Mesenchymal stem cell (in vitro differentiated cells and primary cell): Measurements from ENCODE around the gene RET.

Experiments
- DNase-seq: peaks from one replicate; pipeline ENCODE4 v3.0.0-alpha.2; 2013
- H2AFZ ChIP-seq: one replicate; pipeline ENCODE4 v1.6.1; 2013; ENCODE audit warnings: low read depth, mild to moderate bottlenecking, control low read depth, inconsistent platforms, low read length, moderate library complexity
- H2AK5ac ChIP-seq: 2 replicates; pipeline ENCODE4 v1.6.1; 2013; ENCODE audit warnings: low read length, moderate library complexity, mild to moderate bottlenecking, inconsistent platforms; ENCODE audit not compliant: severe bottlenecking
- H2BK120ac ChIP-seq: one replicate; pipeline ENCODE4 v1.6.1; 2013; ENCODE audit warnings: low read depth, mild to moderate bottlenecking, inconsistent platforms, low read length, moderate library complexity
- H2BK12ac ChIP-seq, 2 experiments: one replicate each; pipeline ENCODE4 v1.6.1; 2013; ENCODE audit warnings: inconsistent platforms in 2 of 2, low read length in 2 of 2, mild to moderate bottlenecking in 2 of 2, moderate library complexity in 2 of 2, control low read depth in 1 of 2
- H2BK15ac ChIP-seq: one replicate; pipeline ENCODE4 v1.6.1; 2013; ENCODE audit warnings: mild to moderate bottlenecking, low read depth, inconsistent platforms; ENCODE audit not compliant: poor library complexity, severe bottlenecking
- H2BK5ac ChIP-seq: 2 replicates; pipeline ENCODE4 v1.6.1; 2013; ENCODE audit warnings: low read depth, mild to moderate bottlenecking, low read length, control low read depth, inconsistent platforms; ENCODE audit not compliant: poor library complexity, severe bottlenecking
- H3K14ac ChIP-seq, 2 experiments: one replicate each; pipeline ENCODE4 v1.6.1; 2013; ENCODE audit warnings: inconsistent platforms in 2 of 2, low read length in 2 of 2, control low read depth in 1 of 2, mild to moderate bottlenecking in 1 of 2, moderate library complexity in 1 of 2
- H3K18ac ChIP-seq, 2 experiments: one replicate each; pipeline ENCODE4 v1.6.1; 2013; ENCODE audit warnings: inconsistent platforms in 2 of 2, low read length in 2 of 2, control low read depth in 1 of 2, low read depth in 1 of 2, mild to moderate bottlenecking in 1 of 2
- H3K23ac ChIP-seq, 2 experiments: one replicate each; pipeline ENCODE4 v1.6.1; 2013; ENCODE audit warnings: inconsistent platforms in 2 of 2, low read length in 2 of 2, mild to moderate bottlenecking in 2 of 2, moderate library complexity in 2 of 2, control low read depth in 1 of 2
- H3K27ac ChIP-seq: 2 replicates; pipeline ENCODE4 v1.5.1; 2013; ENCODE audit warnings: mild to moderate bottlenecking, moderate library complexity, low read length, control low read depth, inconsistent platforms; ENCODE audit not compliant: poor library complexity, severe bottlenecking
- H3K27me3 ChIP-seq, 2 experiments: 2 replicates each; pipeline versions ENCODE4 v1.6.1 to v1.7.0; 2013; ENCODE audit warnings: low read length in 2 of 2, mild to moderate bottlenecking in 2 of 2, moderate library complexity in 2 of 2, control low read depth in 1 of 2, inconsistent platforms in 1 of 2; ENCODE audit not compliant: control insufficient read depth in 1 of 2, insufficient read depth in 1 of 2
- H3K36me3 ChIP-seq, 2 experiments: 2 replicates each; pipeline versions ENCODE4 v1.6.1 to v1.7.0; 2013; ENCODE audit warnings: low read length in 2 of 2, control low read depth in 1 of 2, inconsistent platforms in 1 of 2, low read depth in 1 of 2, mild to moderate bottlenecking in 1 of 2; ENCODE audit not compliant: insufficient read depth in 2 of 2, control insufficient read depth in 1 of 2
- H3K4ac ChIP-seq, 2 experiments: one replicate each; pipeline ENCODE4 v1.6.1; 2013; ENCODE audit warnings: inconsistent platforms in 2 of 2, low read length in 2 of 2, mild to moderate bottlenecking in 2 of 2, moderate library complexity in 2 of 2, control low read depth in 1 of 2, low read depth in 1 of 2
- H3K4me1 ChIP-seq: 2 replicates; pipeline ENCODE4 v1.6.1; 2013; ENCODE audit warnings: low read depth, low read length, control low read depth; ENCODE audit not compliant: control insufficient read depth, insufficient read depth
- H3K4me2 ChIP-seq: 2 replicates; pipeline ENCODE4 v1.6.1; 2013; ENCODE audit warnings: low read length, mild to moderate bottlenecking, inconsistent platforms; ENCODE audit not compliant: poor library complexity, severe bottlenecking
- H3K4me3 ChIP-seq, 2 experiments: 2 replicates each; pipeline versions ENCODE4 v1.5.1 to v1.7.0; 2013; ENCODE audit warnings: low read length in 2 of 2, mild to moderate bottlenecking in 2 of 2, control low read depth in 1 of 2, low read depth in 1 of 2; ENCODE audit not compliant: insufficient read depth in 1 of 2
- H3K79me1 ChIP-seq: replicated peaks from 2 replicates; pipeline ENCODE4 v1.6.1; 2013; ENCODE audit warnings: mild to moderate bottlenecking, control low read depth, low read length, inconsistent platforms; ENCODE audit not compliant: poor library complexity, severe bottlenecking
- H3K9ac ChIP-seq: 2 replicates; pipeline ENCODE4 v1.7.0; 2013; ENCODE audit warnings: mild to moderate bottlenecking, low read length, moderate library complexity
- H3K9me3 ChIP-seq: 2 replicates; pipeline ENCODE4 v1.7.0; 2013; ENCODE audit warnings: mild to moderate bottlenecking, low read length; ENCODE audit not compliant: control insufficient read depth
- H4K8ac ChIP-seq: one replicate; pipeline ENCODE4 v1.6.1; 2013; ENCODE audit warnings: inconsistent platforms, mild to moderate bottlenecking, low read length, moderate library complexity
- H4K91ac ChIP-seq: one replicate; pipeline ENCODE4 v1.6.1; 2013; ENCODE audit warnings: mild to moderate bottlenecking, low read length, inconsistent platforms
- WGBS: methylation state at CpG from one replicate; pipeline ENCODE4 v1.1.7; 2013; ENCODE audit warnings: mixed read lengths; 5-methylcytosine and 5-hydroxymethylcytosine counted together

The RET gene

GRCh38 chr10:43124574-43125273, 47.9 kb downstream of the RET start:
- no peak for DNase-seq
- H2AK5ac ChIP-seq = no peak overlapping the region
- no peak overlapping the region for H2AFZ ChIP-seq
- no peak overlapping the region for H2BK12ac ChIP-seq
- WGBS = 94% methylated on average over 9 of the region's 9 CpGs
- no peak overlapping the region for H2BK120ac ChIP-seq
- H3K14ac ChIP-seq = peak overlapping the region in 1 of 2 experiments; percentile 19
- no peak overlapping the region for H4K8ac ChIP-seq
- no peak overlapping the region for H3K9ac ChIP-seq
- no peak overlapping the region for H2BK5ac ChIP-seq
- H3K27me3 ChIP-seq = peaks cover 0 to 5% of the 10 kb centered on the region in 2 experiments
- H3K9me3 ChIP-seq = no peaks in the 10 kb centered on the region
- peaks cover 20% of the 10 kb centered on the region for H3K4me1 ChIP-seq
- no peak overlapping the region for H4K91ac ChIP-seq
- no peak overlapping the region for H3K23ac ChIP-seq
- H3K79me1 ChIP-seq = no peaks in the 10 kb centered on the region
- H2BK15ac ChIP-seq = no peak overlapping the region
- H3K36me3 ChIP-seq = no peaks in the 10 kb centered on the region
- no peak overlapping the region for H3K4ac ChIP-seq
- no peak overlapping the region for H3K27ac ChIP-seq
- H3K4me3 ChIP-seq = no peak overlapping the region
- H3K18ac ChIP-seq = no peak overlapping the region
- no peak overlapping the region for H3K4me2 ChIP-seq

GRCh38 chr10:43125274-43125845, 48.5 kb downstream of the RET start:
- 92% methylated on average over 8 of the region's 8 CpGs for WGBS
- no peak overlapping the region for H3K27ac ChIP-seq
- no peak overlapping the region for H2BK120ac ChIP-seq
- no peaks in the 10 kb centered on the region for H3K9me3 ChIP-seq
- no peak overlapping the region for H3K9ac ChIP-seq
- DNase-seq = no peak
- H3K23ac ChIP-seq = no peak overlapping the region
- H3K14ac ChIP-seq = no peak overlapping the region
- no peaks in the 10 kb centered on the region for H3K36me3 ChIP-seq
- peaks cover 0 to 5% of the 10 kb centered on the region in 2 experiments for H3K27me3 ChIP-seq
- no peak overlapping the region for H2BK15ac ChIP-seq
- no peak overlapping the region for H3K4me3 ChIP-seq
- peaks cover 20% of the 10 kb centered on the region for H3K4me1 ChIP-seq
- H2AK5ac ChIP-seq = no peak overlapping the region
- H3K18ac ChIP-seq = no peak overlapping the region
- no peaks in the 10 kb centered on the region for H3K79me1 ChIP-seq
- no peak overlapping the region for H4K8ac ChIP-seq
- H3K4ac ChIP-seq = no peak overlapping the region
- no peak overlapping the region for H2BK5ac ChIP-seq
- no peak overlapping the region for H2BK12ac ChIP-seq
- H4K91ac ChIP-seq = no peak overlapping the region
- H3K4me2 ChIP-seq = no peak overlapping the region
- no peak overlapping the region for H2AFZ ChIP-seq

GRCh38 chr10:43125881-43126731, 49.2 kb downstream of the RET start:
- Histone ChIP-seq H3K9me3 (no peaks in the 10 kb centered on the region), H3K9ac (no peak overlapping the region), H2BK12ac (no peak overlapping the region), H3K4ac (no peak overlapping the region), H3K27ac (no peak overlapping the region), H2BK5ac (no peak overlapping the region), H2AK5ac (no peak overlapping the region), H2AFZ (no peak overlapping the region), H3K79me1 (no peaks in the 10 kb centered on the region), H4K91ac (peak overlapping the region; percentile 15), H2BK120ac (no peak overlapping the region), H4K8ac (no peak overlapping the region), H3K4me3 (no peak overlapping the region), H3K4me2 (no peak overlapping the region), H3K14ac (no peak overlapping the region), H3K23ac (no peak overlapping the region), H3K4me1 (peaks cover 22% of the 10 kb centered on the region), H3K27me3 (peaks cover 0 to 5% of the 10 kb centered on the region in 2 experiments), H3K18ac (peak overlapping the region in 1 of 2 experiments; percentile 1), H3K36me3 (no peaks in the 10 kb centered on the region), H2BK15ac (peak overlapping the region; percentile 13)
- WGBS = 92% methylated on average over 23 of the region's 23 CpGs
- no peak for DNase-seq
